ENCODE measurements around the gene ELFN1. TPM values are rescaled to one million over a fixed set of nuclear protein-coding genes. Genes with fewer than 3 reads are reported as not detected.

ELFN1 gene
- total and polyA plus RNA-seq, 8 donors: 0.20 to 0.94 (median 0.73) TPM

DNA sequence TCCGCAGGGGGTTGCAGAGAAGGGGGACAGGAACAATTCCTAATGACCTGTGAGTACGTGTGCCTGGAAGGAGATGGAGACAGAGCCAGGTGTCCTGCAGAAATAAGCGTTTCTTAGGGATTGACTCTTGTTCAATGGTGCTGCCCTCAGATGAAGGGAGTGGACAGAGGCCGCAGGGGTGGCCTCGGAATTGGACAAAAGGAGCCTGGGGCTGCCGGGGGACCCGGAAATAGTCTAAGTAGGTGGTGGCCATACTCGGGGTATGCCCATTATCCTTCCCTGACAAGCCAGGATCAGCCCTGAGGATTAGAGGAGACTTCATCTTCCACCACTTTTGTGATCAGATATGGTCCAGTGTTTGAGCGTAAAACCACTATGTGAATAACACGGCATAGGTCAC, 39.2 kb downstream of the ELFN1 start:
- no peak overlapping the region for H3K27ac ChIP-seq
- TF ChIP-seq, protein P1, sequence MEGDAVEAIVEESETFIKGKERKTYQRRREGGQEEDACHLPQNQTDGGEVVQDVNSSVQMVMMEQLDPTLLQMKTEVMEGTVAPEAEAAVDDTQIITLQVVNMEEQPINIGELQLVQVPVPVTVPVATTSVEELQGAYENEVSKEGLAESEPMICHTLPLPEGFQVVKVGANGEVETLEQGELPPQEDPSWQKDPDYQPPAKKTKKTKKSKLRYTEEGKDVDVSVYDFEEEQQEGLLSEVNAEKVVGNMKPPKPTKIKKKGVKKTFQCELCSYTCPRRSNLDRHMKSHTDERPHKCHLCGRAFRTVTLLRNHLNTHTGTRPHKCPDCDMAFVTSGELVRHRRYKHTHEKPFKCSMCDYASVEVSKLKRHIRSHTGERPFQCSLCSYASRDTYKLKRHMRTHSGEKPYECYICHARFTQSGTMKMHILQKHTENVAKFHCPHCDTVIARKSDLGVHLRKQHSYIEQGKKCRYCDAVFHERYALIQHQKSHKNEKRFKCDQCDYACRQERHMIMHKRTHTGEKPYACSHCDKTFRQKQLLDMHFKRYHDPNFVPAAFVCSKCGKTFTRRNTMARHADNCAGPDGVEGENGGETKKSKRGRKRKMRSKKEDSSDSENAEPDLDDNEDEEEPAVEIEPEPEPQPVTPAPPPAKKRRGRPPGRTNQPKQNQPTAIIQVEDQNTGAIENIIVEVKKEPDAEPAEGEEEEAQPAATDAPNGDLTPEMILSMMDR (IDR thresholded peaks at IDR 0.05): no peak
- no peak overlapping the region for H3K4me3 ChIP-seq
- no peaks in the 10 kb centered on the region for H3K36me3 ChIP-seq
- DNase-seq (peak in 1 of 6 donors; percentile 23), ATAC-seq (no peak), FAIRE-seq (no peak)
- WGBS, 2 donors: 91 to 96% methylated on average over 10 of the region's 10 CpGs
- no peaks in the 10 kb centered on the region for H3K27me3 ChIP-seq
- intact Hi-C loops (cut with DNase I): no loop called here
- peaks cover 5 to 7% (median 7%) of the 10 kb centered on the region in 3 donors for H3K4me1 ChIP-seq
- no peaks in the 10 kb centered on the region for H3K9me3 ChIP-seq

DNA sequence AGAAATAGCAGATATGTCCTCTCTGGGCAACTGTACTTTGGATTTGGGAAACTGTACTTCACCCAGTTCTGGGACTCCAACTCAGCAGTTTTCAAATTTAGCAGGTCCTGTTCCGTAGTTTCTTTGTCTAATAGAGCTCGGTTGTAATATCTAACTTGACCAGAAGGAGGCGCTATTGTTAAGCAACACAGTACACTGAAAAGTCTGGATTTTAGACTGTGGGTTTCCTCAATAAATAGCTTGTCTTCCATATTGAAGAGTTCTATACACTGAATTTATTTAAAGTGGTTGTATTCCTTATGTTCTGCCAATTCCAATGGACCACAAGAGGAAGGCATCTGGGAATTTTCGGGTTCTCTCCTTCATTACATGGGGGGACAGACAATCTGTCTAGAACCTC, 39.8 kb downstream of the ELFN1 start:
- H3K36me3 ChIP-seq: no peaks in the 10 kb centered on the region
- WGBS, 2 donors: 78 to 85% methylated on average over 4 of the region's 4 CpGs
- TF ChIP-seq, protein P1 (IDR thresholded peaks at IDR 0.05): peak in 1 of 4 donors; percentile 18
- peaks cover 7 to 12% (median 9%) of the 10 kb centered on the region in 3 donors for H3K4me1 ChIP-seq
- no peak overlapping the region for H3K4me3 ChIP-seq
- DNase-seq (no peak), ATAC-seq (no peak), FAIRE-seq (no peak)
- H3K27ac ChIP-seq: no peak overlapping the region
- H3K27me3 ChIP-seq: no peaks in the 10 kb centered on the region
- intact Hi-C loops (cut with DNase I): no loop called here
- H3K9me3 ChIP-seq: no peaks in the 10 kb centered on the region

DNA sequence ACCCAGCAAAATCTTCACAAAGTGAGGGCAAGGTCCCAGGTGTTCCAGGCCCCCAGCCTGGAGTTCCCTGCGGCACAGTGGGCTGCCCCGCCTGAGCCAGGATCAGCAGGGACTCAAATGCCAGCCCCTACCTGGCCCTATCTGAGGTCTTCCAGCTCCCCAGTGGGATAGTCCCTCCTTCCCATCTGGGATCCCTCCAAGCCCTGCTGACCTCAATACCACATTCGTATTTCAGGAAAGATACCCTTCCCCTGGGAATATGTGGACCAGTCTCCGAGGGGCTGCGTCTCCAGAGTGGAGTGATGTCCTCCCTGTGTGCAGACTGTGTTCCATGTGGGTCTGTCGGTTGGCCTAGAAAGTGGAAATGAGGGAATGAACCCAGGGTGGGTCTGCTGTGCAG, 40.9 kb downstream of the ELFN1 start:
- H3K27ac ChIP-seq: no peak overlapping the region
- ATAC-seq (no peak), DNase-seq (peak in 1 of 6 donors; percentile 25), FAIRE-seq (no peak)
- no peaks in the 10 kb centered on the region for H3K9me3 ChIP-seq
- intact Hi-C loops (cut with DNase I): no loop called here
- TF ChIP-seq, protein P1 (IDR thresholded peaks at IDR 0.05): no peak
- H3K4me3 ChIP-seq: no peak overlapping the region
- no peaks in the 10 kb centered on the region for H3K36me3 ChIP-seq
- no peaks in the 10 kb centered on the region for H3K27me3 ChIP-seq
- WGBS, 2 donors: 79 to 85% methylated on average over 6 of the region's 6 CpGs
- H3K4me1 ChIP-seq: peaks cover 7 to 12% (median 9%) of the 10 kb centered on the region in 3 donors

DNA sequence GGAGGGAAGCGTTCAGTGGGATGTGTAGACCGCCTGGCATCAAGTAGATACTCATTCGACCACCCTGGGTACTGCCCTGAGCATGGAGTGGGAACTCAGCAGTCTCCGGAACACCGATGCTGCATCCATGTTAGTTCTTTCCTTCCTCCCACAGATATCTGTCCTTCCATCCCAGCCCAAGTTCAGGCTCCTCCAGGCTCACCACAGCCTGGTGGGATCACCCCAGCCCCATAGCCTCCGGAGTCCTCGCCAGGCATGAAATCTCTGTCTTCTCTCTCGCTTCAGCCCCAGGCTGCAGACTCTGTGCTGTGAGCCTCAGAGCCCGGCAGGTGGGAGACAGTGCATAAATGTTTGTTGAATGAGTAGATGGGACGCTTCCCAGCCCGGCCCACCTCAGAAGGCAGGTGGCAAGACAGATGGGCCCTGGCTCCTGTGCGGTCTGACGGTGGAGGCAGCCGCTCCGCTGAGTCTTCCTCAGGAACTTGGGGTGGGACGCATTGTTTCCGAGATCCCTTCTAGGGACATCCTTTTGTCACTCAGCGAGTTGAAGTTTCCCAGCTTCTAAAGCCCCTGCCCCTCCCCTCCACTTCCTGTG, 42.9 kb downstream of the ELFN1 start:
- intact Hi-C loops (cut with DNase I): no loop called here
- FAIRE-seq (no peak), DNase-seq (peak in 3 of 6 donors; percentile 6 to 55 (median 47)), ATAC-seq (no peak)
- Histone ChIP-seq H3K4me1 (peaks cover 7 to 12% (median 9%) of the 10 kb centered on the region in 3 donors), H3K9me3 (no peaks in the 10 kb centered on the region), H3K36me3 (no peaks in the 10 kb centered on the region), H3K27ac (no peak overlapping the region), H3K27me3 (no peaks in the 10 kb centered on the region), H3K4me3 (no peak overlapping the region)
- WGBS, 2 donors: 84 to 86% methylated on average over 18 of the region's 18 CpGs
- TF ChIP-seq, protein P1 (IDR thresholded peaks at IDR 0.05): no peak
